GM23338 (cell line): ENCODE measurements around the gene FOXB2. TPM values are rescaled to one million over a fixed set of nuclear protein-coding genes. Genes with fewer than 3 reads are reported as not detected.

Experiments used
- ATAC-seq: fragments of 200-7000 bp; cut with Tn5 transposase; 3 replicates; pipeline ENCODE4 v1.9.1; 2020
- DNase-seq: peaks from one replicate; pipeline ENCODE4 v3.0.0-alpha.2; 2015; ENCODE audit warnings: low spot score
- H2AFZ ChIP-seq: fragments of 200-600 bp; sonication (generic); 2 replicates; pipeline ENCODE4 v1.8.0; 2016; ENCODE audit warnings: antibody characterized with exemption, mild to moderate bottlenecking, moderate library complexity
- H3F3A ChIP-seq: fragments of 200-600 bp; sonication (generic); replicated peaks from 2 replicates; pipeline ENCODE4 v1.8.0; 2017; ENCODE audit warnings: antibody characterized with exemption, mixed run types, low read depth
- H3K27ac ChIP-seq: fragments of 200-600 bp; sonication (generic); 2 replicates; pipeline ENCODE4 v1.6.1; 2016; ENCODE audit warnings: low read depth
- H3K27me3 ChIP-seq: fragments of 200-600 bp; sonication (generic); 2 replicates; pipeline ENCODE4 v1.8.0; 2016; ENCODE audit warnings: mild to moderate bottlenecking, mixed run types, moderate library complexity; ENCODE audit not compliant: insufficient read depth
- H3K36me3 ChIP-seq: fragments of 200-600 bp; sonication (generic); 2 replicates; pipeline ENCODE4 v1.8.0; 2016; ENCODE audit warnings: mild to moderate bottlenecking; ENCODE audit not compliant: insufficient read depth
- H3K4me1 ChIP-seq: fragments of 200-600 bp; sonication (generic); 2 replicates; pipeline ENCODE4 v1.8.0; 2016; ENCODE audit warnings: mild to moderate bottlenecking, moderate library complexity; ENCODE audit not compliant: insufficient read depth
- H3K4me2 ChIP-seq: fragments of 200-600 bp; sonication (generic); 2 replicates; pipeline ENCODE4 v1.7.1; 2017; ENCODE audit warnings: mixed run types
- H3K4me3 ChIP-seq: fragments of 200-600 bp; sonication (generic); 2 replicates; pipeline ENCODE4 v1.6.1; 2016; ENCODE audit warnings: mixed run types
- H3K79me2 ChIP-seq: fragments of 200-600 bp; sonication (generic); replicated peaks from 2 replicates; pipeline ENCODE4 v1.8.0; 2017; ENCODE audit warnings: mild to moderate bottlenecking; ENCODE audit not compliant: insufficient read depth
- H3K9me2 ChIP-seq: fragments of 200-600 bp; sonication (generic); 2 replicates; pipeline ENCODE4 v1.8.0; 2017; ENCODE audit not compliant: insufficient read depth
- H4K20me1 ChIP-seq: fragments of 200-600 bp; sonication (generic); replicated peaks from 2 replicates; pipeline ENCODE4 v1.8.0; 2017; ENCODE audit warnings: mild to moderate bottlenecking; ENCODE audit not compliant: insufficient read depth
- H3K27ac Mint-ChIP-seq: 2 replicates; pipeline ENCODE4 v1.8.0; 2020; ENCODE audit warnings: inconsistent platforms, mild to moderate bottlenecking, moderate library complexity, mixed read lengths
- H3K27me3 Mint-ChIP-seq: 3 replicates; pipeline ENCODE4 v1.8.0; 2022; ENCODE audit warnings: low read depth, mild to moderate bottlenecking, moderate library complexity, mixed read lengths, inconsistent platforms; ENCODE audit not compliant: insufficient read depth, poor library complexity
- H3K36me3 Mint-ChIP-seq: 3 replicates; pipeline ENCODE4 v1.8.0; 2021; ENCODE audit warnings: low read depth, mild to moderate bottlenecking, inconsistent platforms, moderate library complexity, mixed read lengths
- H3K4me1 Mint-ChIP-seq: 3 replicates; pipeline ENCODE4 v1.8.0; 2020; ENCODE audit warnings: mild to moderate bottlenecking, inconsistent platforms, mixed read lengths
- H3K4me3 Mint-ChIP-seq: 3 replicates; pipeline ENCODE4 v1.8.0; 2021; ENCODE audit warnings: moderate library complexity, mild to moderate bottlenecking, inconsistent platforms, mixed read lengths
- H3K9me3 Mint-ChIP-seq: 3 replicates; pipeline ENCODE4 v1.8.0; 2020; ENCODE audit warnings: moderate library complexity, mild to moderate bottlenecking, inconsistent platforms, mixed read lengths
- CREB1 ChIP-seq: fragments of 250-450 bp; sonication (Bioruptor Pico); IDR thresholded peaks from 2 replicates; pipeline ENCODE4 v1.5.0; 2020; ENCODE audit warnings: low read depth, mild to moderate bottlenecking, moderate library complexity
- CTCF ChIP-seq, 2 experiments: fragments of 200-600 bp in 1 of 2; sonication (generic) in 1 of 2; conservative IDR thresholded peaks; 2 replicates each; pipeline versions ENCODE4 v1.5.1 to v1.6.1; 2016 to 2017; ENCODE audit warnings: antibody characterized with exemption in 2 of 2, low read depth in 2 of 2, mild to moderate bottlenecking in 2 of 2, moderate library complexity in 1 of 2
- ETS1 ChIP-seq: IDR thresholded peaks from 2 replicates; pipeline ENCODE4 v1.6.1; 2016; ENCODE audit warnings: antibody characterized with exemption
- EZH2 ChIP-seq: fragments of 200-600 bp; sonication (generic); IDR thresholded peaks from one replicate; pipeline ENCODE4 v1.8.0; 2017; ENCODE audit warnings: antibody characterized with exemption, mild to moderate bottlenecking, low read depth; ENCODE audit not compliant: unreplicated experiment
- JUNB ChIP-seq: IDR thresholded peaks from one replicate; pipeline ENCODE4 v1.6.1; 2016; ENCODE audit warnings: antibody characterized with exemption; ENCODE audit not compliant: unreplicated experiment
- NANOG ChIP-seq: IDR thresholded peaks from 2 replicates; pipeline ENCODE4 v1.6.1; 2016; ENCODE audit warnings: antibody characterized with exemption, borderline replicate concordance
- STAT1 ChIP-seq: IDR thresholded peaks from one replicate; pipeline ENCODE4 v1.6.1; 2016; ENCODE audit warnings: antibody characterized with exemption; ENCODE audit not compliant: unreplicated experiment
- ZNF114 ChIP-seq: fragments of 250-450 bp; sonication (Bioruptor Pico); IDR thresholded peaks from 2 replicates; pipeline ENCODE4 v1.5.0; 2020; ENCODE audit warnings: mild to moderate bottlenecking, moderate library complexity
- ZNF331 ChIP-seq: fragments of 250-450 bp; sonication (Bioruptor Pico); IDR thresholded peaks from 2 replicates; pipeline ENCODE4 v1.5.0; 2020; ENCODE audit warnings: low read depth, mild to moderate bottlenecking, moderate library complexity
- polyA plus RNA-seq: library from polyadenylated mRNA; unstranded; fragments of >200 nt; fragmentation: Nextera tagmentation; extraction: Ambion mirVana; gene quantifications from 2 replicates; pipeline ENCODE4 v1.2.1, GENCODE V29; 2016
- total RNA-seq: library from RNA; depleted of rRNA; stranded (reverse); fragments of >200 nt; shearing (Covaris generic); gene quantifications from 2 replicates; pipeline ENCODE4 v1.2.3, GENCODE V29; 2014
- TF ChIP-seq, protein P1 (sequence below): fragments of 250-450 bp; sonication (Bioruptor Pico); IDR thresholded peaks from 2 replicates; pipeline ENCODE4 v1.5.0; 2020; ENCODE audit warnings: mild to moderate bottlenecking, moderate library complexity

FOXB2 gene
- total and polyA plus RNA-seq, 2 experiments from 2014 or later, result not detected

DNA sequence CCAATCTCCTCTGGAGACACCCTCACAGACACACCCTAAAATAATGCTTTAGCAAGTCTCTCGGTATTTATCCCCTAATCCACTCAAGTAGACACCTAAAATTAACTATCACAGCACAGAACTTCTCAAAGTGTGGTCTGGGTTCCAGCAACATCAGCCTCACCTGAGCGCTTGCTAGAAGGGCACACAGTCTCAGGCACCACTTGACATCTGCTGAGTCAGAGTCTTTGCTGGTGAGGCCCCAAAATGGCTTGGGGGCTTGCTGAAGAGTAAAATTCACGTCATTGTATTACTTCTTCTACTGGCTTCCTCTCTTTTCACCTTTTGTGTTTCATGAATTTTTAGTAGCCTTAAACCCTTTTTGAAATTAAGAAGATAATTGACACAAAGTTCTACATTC, 9.0 kb downstream of the FOXB2 start:
- no peaks in the 10 kb centered on the region for H3K9me2 ChIP-seq
- TF ChIP-seq JUNB, result no peak
- TF ChIP-seq, protein P1, sequence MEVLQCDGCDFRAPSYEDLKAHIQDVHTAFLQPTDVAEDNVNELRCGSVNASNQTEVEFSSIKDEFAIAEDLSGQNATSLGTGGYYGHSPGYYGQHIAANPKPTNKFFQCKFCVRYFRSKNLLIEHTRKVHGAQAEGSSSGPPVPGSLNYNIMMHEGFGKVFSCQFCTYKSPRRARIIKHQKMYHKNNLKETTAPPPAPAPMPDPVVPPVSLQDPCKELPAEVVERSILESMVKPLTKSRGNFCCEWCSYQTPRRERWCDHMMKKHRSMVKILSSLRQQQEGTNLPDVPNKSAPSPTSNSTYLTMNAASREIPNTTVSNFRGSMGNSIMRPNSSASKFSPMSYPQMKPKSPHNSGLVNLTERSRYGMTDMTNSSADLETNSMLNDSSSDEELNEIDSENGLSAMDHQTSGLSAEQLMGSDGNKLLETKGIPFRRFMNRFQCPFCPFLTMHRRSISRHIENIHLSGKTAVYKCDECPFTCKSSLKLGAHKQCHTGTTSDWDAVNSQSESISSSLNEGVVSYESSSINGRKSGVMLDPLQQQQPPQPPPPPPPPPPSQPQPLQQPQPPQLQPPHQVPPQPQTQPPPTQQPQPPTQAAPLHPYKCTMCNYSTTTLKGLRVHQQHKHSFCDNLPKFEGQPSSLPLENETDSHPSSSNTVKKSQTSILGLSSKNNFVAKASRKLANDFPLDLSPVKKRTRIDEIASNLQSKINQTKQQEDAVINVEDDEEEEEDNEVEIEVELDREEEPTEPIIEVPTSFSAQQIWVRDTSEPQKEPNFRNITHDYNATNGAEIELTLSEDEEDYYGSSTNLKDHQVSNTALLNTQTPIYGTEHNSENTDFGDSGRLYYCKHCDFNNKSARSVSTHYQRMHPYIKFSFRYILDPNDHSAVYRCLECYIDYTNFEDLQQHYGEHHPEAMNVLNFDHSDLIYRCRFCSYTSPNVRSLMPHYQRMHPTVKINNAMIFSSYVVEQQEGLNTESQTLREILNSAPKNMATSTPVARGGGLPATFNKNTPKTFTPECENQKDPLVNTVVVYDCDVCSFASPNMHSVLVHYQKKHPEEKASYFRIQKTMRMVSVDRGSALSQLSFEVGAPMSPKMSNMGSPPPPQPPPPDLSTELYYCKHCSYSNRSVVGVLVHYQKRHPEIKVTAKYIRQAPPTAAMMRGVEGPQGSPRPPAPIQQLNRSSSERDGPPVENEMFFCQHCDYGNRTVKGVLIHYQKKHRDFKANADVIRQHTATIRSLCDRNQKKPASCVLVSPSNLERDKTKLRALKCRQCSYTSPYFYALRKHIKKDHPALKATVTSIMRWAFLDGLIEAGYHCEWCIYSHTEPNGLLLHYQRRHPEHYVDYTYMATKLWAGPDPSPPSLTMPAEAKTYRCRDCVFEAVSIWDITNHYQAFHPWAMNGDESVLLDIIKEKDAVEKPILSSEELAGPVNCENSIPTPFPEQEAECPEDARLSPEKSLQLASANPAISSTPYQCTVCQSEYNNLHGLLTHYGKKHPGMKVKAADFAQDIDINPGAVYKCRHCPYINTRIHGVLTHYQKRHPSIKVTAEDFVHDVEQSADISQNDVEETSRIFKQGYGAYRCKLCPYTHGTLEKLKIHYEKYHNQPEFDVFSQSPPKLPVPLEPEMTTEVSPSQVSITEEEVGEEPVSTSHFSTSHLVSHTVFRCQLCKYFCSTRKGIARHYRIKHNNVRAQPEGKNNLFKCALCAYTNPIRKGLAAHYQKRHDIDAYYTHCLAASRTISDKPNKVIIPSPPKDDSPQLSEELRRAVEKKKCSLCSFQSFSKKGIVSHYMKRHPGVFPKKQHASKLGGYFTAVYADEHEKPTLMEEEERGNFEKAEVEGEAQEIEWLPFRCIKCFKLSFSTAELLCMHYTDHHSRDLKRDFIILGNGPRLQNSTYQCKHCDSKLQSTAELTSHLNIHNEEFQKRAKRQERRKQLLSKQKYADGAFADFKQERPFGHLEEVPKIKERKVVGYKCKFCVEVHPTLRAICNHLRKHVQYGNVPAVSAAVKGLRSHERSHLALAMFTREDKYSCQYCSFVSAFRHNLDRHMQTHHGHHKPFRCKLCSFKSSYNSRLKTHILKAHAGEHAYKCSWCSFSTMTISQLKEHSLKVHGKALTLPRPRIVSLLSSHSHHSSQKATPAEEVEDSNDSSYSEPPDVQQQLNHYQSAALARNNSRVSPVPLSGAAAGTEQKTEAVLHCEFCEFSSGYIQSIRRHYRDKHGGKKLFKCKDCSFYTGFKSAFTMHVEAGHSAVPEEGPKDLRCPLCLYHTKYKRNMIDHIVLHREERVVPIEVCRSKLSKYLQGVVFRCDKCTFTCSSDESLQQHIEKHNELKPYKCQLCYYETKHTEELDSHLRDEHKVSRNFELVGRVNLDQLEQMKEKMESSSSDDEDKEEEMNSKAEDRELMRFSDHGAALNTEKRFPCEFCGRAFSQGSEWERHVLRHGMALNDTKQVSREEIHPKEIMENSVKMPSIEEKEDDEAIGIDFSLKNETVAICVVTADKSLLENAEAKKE (CRISPR knock-in tag), result 0 out of 2 replicates have a peak, but pooled peaks have one; percentile 15
- no peaks in the 10 kb centered on the region for H3K36me3 ChIP-seq
- peaks cover 43% of the 10 kb centered on the region for H3K4me1 ChIP-seq
- peaks cover 28% of the 10 kb centered on the region for H3K27me3 ChIP-seq
- peak overlapping the region; percentile 19; the same call in 1 of the 2 replicates for H2AFZ ChIP-seq
- Mint-ChIP-seq H3K27me3 (peaks cover 30% of the 10 kb centered on the region), H3K4me1 (peaks cover 37% of the 10 kb centered on the region), H3K36me3 (peaks cover 3% of the 10 kb centered on the region), H3K9me3 (no peaks in the 10 kb centered on the region), H3K4me3 (no peak overlapping the region; the same call in 2 of the 3 replicates), H3K27ac (peak overlapping the region; percentile 26; the same call in 1 of the 2 replicates)
- DNase-seq (peak; percentile 52), ATAC-seq (peak; percentile 63)
- no peak overlapping the region for H3K27ac ChIP-seq
- H3K79me2 ChIP-seq, result no peaks in the 10 kb centered on the region
- H3F3A ChIP-seq, result no peaks in the 10 kb centered on the region; the same call in 1 of the 2 replicates
- peak overlapping the region; percentile 36; the same call in 1 of the 2 replicates for H3K4me2 ChIP-seq
- H4K20me1 ChIP-seq, result no peaks in the 10 kb centered on the region
- no peak overlapping the region for H3K4me3 ChIP-seq

GRCh38 chr9:77030045-77030444, 10.6 kb downstream of the FOXB2 start:
- H3K4me2 ChIP-seq, result no peak overlapping the region
- no peaks in the 10 kb centered on the region; the same call in 1 of the 2 replicates for H3F3A ChIP-seq
- Mint-ChIP-seq H3K9me3 (no peaks in the 10 kb centered on the region), H3K36me3 (no peaks in the 10 kb centered on the region; the same call in 2 of the 3 replicates), H3K27ac (no peak overlapping the region), H3K4me1 (peaks cover 27% of the 10 kb centered on the region), H3K4me3 (no peak overlapping the region), H3K27me3 (peaks cover 17% of the 10 kb centered on the region)
- no peak overlapping the region for H2AFZ ChIP-seq
- no peak overlapping the region for H3K4me3 ChIP-seq
- H4K20me1 ChIP-seq, result no peaks in the 10 kb centered on the region
- H3K27ac ChIP-seq, result no peak overlapping the region
- H3K9me2 ChIP-seq, result no peaks in the 10 kb centered on the region
- H3K4me1 ChIP-seq, result peaks cover 29% of the 10 kb centered on the region
- H3K36me3 ChIP-seq, result no peaks in the 10 kb centered on the region
- ATAC-seq (no peak), DNase-seq (no peak)
- H3K27me3 ChIP-seq, result peaks cover 13% of the 10 kb centered on the region
- no peaks in the 10 kb centered on the region for H3K79me2 ChIP-seq
- no peak for TF ChIP-seq ETS1
- no peak for TF ChIP-seq ZNF331
- no peak for TF ChIP-seq CREB1 (CRISPR knock-in tag)
- no peak for TF ChIP-seq CTCF (conservative IDR thresholded peaks at IDR 0.05; ENCODE audit: low read depth in 2 of 2)
- TF ChIP-seq EZH2, result no peak
- no peak for TF ChIP-seq ZNF114 (CRISPR knock-in tag)
- no peak for TF ChIP-seq NANOG
- TF ChIP-seq JUNB, result no peak
- no peak for TF ChIP-seq STAT1
